NCI-H1694 (cell line): ENCODE results near the gene PPP1R15A.
"Not testable (repeated sequence)": the region's sequence is repeated elsewhere in the genome, so short reads cannot be mapped to it uniquely, and the experiment has no call there.

ENCODE experiments used
- DNase-seq: peaks from one replicate; lab custom pipeline; 2025; lab: John Stamatoyannopoulos, UW

PPP1R15A gene

DNA sequence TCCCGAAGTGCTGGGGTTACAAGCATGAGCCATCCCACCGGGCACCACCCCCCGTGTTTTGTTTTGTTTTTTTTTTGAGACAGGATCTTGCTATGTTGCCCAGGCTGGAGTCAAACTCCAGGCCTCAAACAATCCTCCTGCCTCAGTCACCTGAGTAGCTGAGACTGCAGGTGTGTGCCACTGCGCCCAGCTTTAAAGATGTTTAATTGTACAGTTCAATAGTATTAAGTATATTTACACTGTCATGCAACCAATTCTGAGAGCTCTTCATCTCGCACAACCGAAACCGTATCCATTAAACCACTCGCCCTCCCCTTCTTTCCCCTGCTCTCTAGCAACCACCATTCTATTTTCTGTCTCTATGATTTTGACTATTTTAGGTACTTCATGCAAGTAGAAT lies 43.5 kb downstream of the PPP1R15A start:
- DNase-seq: no peak

GRCh38 chr19:48918071-48918470 lies 45.9 kb downstream of the PPP1R15A start:
- no peak for DNase-seq

GRCh38 chr19:48918801-48919247 lies 46.6 kb downstream of the PPP1R15A start:
- DNase-seq: no peak

DNA sequence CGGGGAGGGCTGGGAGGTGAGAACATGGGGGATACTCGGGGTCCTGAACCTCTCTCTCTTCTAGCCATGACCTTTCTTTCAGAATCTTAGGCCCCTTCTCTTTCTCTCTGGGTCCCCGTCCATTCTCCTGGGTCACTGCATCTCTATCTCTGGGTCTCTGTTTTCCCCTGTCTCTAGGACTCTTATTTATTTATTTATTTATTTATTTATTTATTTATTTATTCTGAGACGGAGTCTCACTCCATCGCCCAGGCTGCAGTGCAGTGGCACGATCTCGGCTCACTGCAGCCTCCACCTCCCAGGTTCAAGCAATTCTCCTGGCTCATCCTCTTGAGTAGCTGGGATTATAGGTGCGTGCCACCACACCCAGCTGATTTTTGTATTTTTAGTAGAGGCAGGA lies 47.0 kb downstream of the PPP1R15A start:
- not testable (repeated sequence) for DNase-seq

DNA sequence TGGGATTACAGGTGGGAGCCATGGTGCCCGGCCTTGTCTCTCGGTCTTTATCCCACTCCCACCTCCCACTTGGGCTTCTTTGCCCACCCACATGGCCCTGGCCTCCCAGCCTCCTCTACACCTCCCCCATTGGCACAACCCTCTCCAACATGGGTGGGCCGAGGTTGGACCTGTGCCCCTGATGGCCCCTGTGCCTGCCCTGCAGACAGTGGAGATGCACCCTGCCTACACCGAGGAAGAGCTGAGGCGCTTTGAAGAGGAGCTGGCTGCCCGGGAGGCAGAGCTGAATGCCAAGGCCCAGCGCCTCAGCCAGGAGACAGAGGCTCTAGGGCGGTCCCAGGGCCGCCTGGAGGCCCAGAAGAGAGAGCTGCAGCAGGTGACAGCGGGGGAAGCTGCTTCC lies 48.7 kb downstream of the PPP1R15A start:
- DNase-seq: no peak

DNA sequence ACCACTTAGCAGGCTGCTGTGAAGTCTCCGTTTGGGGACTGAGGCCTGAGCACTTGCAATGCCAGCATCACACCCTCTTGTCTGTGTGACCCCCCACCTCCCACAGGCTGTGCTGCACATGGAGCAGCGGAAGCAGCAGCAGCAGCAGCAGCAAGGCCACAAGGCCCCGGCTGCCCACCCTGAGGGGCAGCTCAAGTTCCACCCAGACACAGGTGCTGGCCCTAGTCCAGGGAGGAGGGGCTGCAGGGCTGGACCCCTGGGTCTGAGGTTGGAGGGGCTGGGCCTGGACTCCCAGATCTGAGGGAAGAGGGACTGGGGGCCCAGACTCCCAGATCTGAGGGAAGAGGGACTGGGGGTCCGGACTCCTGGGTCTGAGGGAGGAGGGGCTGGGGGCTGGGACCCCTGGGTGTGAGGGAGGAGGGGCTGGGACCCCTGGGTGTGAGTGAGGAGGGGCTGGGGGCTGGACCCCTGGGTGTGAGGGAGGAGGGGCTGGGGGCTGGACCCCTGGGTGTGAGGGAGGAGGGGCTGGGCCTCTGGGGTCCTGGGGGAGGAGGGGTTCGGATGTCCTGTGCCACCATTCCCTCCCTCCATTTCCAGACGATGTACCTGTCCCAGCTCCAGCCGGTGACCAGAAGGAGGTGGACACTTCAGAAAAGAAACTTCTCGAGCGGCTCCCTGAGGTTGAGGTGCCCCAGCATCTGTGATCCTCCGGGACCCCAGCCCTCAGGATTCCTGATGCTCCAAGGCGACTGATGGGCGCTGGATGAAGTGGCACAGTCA lies 49.7 kb downstream of the PPP1R15A start:
- no peak for DNase-seq

- no peak for DNase-seq
These were observed 50.6 kb downstream of the PPP1R15A start for GRCh38 chr19:48922548-48923490.

DNA sequence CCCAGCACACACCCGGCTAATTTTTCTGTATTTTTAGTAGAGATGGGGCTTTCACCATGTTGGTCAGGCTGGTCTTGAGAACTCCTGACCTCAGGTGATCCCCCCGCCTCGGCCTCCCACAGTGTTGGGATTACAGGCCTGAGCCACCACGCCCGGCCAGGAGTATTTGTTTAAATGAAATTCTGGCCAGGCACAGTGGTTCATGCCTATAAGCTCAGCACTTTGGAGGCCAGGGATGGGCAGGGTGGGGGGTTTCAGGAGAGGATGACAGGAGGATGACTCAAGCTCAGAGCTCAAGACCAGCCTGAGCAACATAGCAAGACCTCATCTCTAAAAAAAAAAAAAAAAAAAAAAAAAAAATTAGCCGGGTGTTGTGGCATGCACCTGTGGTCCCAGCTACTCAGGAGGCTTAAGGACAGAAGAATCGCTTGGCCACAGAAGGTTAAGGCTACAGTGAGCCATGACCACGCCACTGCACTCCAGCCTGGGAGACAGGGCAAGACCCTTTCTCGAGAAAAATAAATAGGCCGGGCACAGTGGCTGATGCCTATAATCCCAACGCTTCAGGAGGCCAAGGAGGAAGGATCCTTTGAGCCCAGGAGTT lies 53.1 kb downstream of the PPP1R15A start:
- no peak for DNase-seq
